SK-N-DZ (cell line): Measurements from ENCODE around the gene KCNMB1.
"Not testable (repeated sequence)": the region's sequence is repeated elsewhere in the genome, so short reads cannot be mapped to it uniquely, and the experiment has no call there.

ENCODE experiments used
- DNase-seq: peaks from one replicate; pipeline ENCODE4 v3.0.0-alpha.2; 2015; ENCODE audit warnings: low spot score

The KCNMB1 gene

GRCh38 chr5:170378740-170379139 lies 10.4 kb downstream of the KCNMB1 start:
- DNase-seq = no peak

GRCh38 chr5:170377027-170377426 lies 12.1 kb downstream of the KCNMB1 start:
- no peak for DNase-seq

GRCh38 chr5:170376526-170376925 lies 12.6 kb downstream of the KCNMB1 start:
- not testable (repeated sequence) for DNase-seq

- no peak for DNase-seq
Measured at GRCh38 chr5:170375283-170375682, 13.9 kb downstream of the KCNMB1 start.

GRCh38 chr5:170372971-170373370 lies 16.2 kb downstream of the KCNMB1 start:
- no peak for DNase-seq

- DNase-seq = no peak
Measured at GRCh38 chr5:170368586-170368985, 20.6 kb downstream of the KCNMB1 start.

GRCh38 chr5:170366276-170366675 lies 22.9 kb downstream of the KCNMB1 start:
- no peak for DNase-seq

GRCh38 chr5:170365831-170366230 lies 23.3 kb downstream of the KCNMB1 start:
- DNase-seq = no peak

GRCh38 chr5:170365011-170365410 lies 24.2 kb downstream of the KCNMB1 start:
- no peak for DNase-seq

GRCh38 chr5:170363671-170364070 lies 25.5 kb downstream of the KCNMB1 start:
- no peak for DNase-seq

GRCh38 chr5:170362656-170363055 lies 26.5 kb downstream of the KCNMB1 start:
- no peak for DNase-seq

GRCh38 chr5:170362102-170362501 lies 27.1 kb downstream of the KCNMB1 start:
- DNase-seq = no peak

- DNase-seq = no peak
Measured at GRCh38 chr5:170361616-170362015, 27.6 kb downstream of the KCNMB1 start.

- no peak for DNase-seq
Measured at GRCh38 chr5:170361116-170361515, 28.1 kb downstream of the KCNMB1 start.

- DNase-seq = no peak
Measured at GRCh38 chr5:170360709-170361108, 28.5 kb downstream of the KCNMB1 start.

GRCh38 chr5:170357955-170358444 lies 31.2 kb downstream of the KCNMB1 start:
- no peak for DNase-seq

GRCh38 chr5:170355601-170356098 lies 33.5 kb downstream of the KCNMB1 start:
- DNase-seq = no peak

GRCh38 chr5:170353961-170354360 lies 35.2 kb downstream of the KCNMB1 start:
- DNase-seq = no peak

- peak; percentile 5 for DNase-seq
Measured at GRCh38 chr5:170353011-170353761, 36.0 kb downstream of the KCNMB1 start.

- DNase-seq = no peak
Measured at GRCh38 chr5:170348137-170348633, 41.0 kb downstream of the KCNMB1 start.

- DNase-seq = no peak
Measured at GRCh38 chr5:170347022-170347567, 42.1 kb downstream of the KCNMB1 start.

GRCh38 chr5:170345971-170346370 lies 43.2 kb downstream of the KCNMB1 start:
- no peak for DNase-seq

- no peak for DNase-seq
Measured at GRCh38 chr5:170343177-170343576, 46.0 kb downstream of the KCNMB1 start.
